HEK293T (cell line): ENCODE measurements around the gene ELMOD3.

Experiments
- CTCF ChIA-PET: fragments of 350-600 bp; formaldehyde crosslinking; extraction: SDS; loops from one replicate; lab custom pipeline; 2021; ENCODE audit warnings: antibody characterized with exemption, inconsistent platforms; lab: Yijun Ruan, JAX
- POLR2A ChIA-PET: fragments of 350-600 bp; formaldehyde crosslinking; extraction: SDS; loops from one replicate; lab custom pipeline; 2020; ENCODE audit warnings: antibody characterized with exemption, inconsistent platforms; lab: Yijun Ruan, JAX
- DNase-seq: peaks from one replicate; pipeline ENCODE4 v3.0.0; 2012; ENCODE audit warnings: mixed read lengths; ENCODE audit errors: extremely low spot score
- ARNT ChIP-seq: fragments of 450-650 bp; IDR thresholded peaks from 2 replicates; pipeline ENCODE4 v1.6.1; 2017; ENCODE audit warnings: mild to moderate bottlenecking
- BHLHE40 ChIP-seq: fragments of 450-650 bp; IDR thresholded peaks from 2 replicates; pipeline ENCODE4 v1.6.1; 2016; ENCODE audit warnings: mild to moderate bottlenecking, moderate library complexity, borderline replicate concordance
- CTBP1 ChIP-seq: fragments of 450-650 bp; IDR thresholded peaks from 2 replicates; pipeline ENCODE4 v1.6.1; 2016; ENCODE audit warnings: borderline replicate concordance
- ELF4 ChIP-seq: fragments of 450-650 bp; IDR thresholded peaks from 2 replicates; pipeline ENCODE4 v1.6.1; 2017; ENCODE audit warnings: antibody characterized with exemption
- FOXA1 ChIP-seq: fragments of 450-650 bp; IDR thresholded peaks from 2 replicates; pipeline ENCODE4 v1.6.1; 2016; ENCODE audit warnings: mild to moderate bottlenecking
- FOXK2 ChIP-seq: fragments of 450-650 bp; IDR thresholded peaks from 2 replicates; pipeline ENCODE4 v1.6.1; 2016; ENCODE audit warnings: mild to moderate bottlenecking
- FOXM1 ChIP-seq: fragments of 450-650 bp; IDR thresholded peaks from 2 replicates; pipeline ENCODE4 v1.6.1; 2017; ENCODE audit warnings: mild to moderate bottlenecking, borderline replicate concordance
- HDGF ChIP-seq: fragments of 450-650 bp; IDR thresholded peaks from 2 replicates; pipeline ENCODE4 v1.6.1; 2017; ENCODE audit warnings: antibody characterized with exemption, borderline replicate concordance
- L3MBTL2 ChIP-seq: fragments of 450-650 bp; conservative IDR thresholded peaks from 2 replicates; pipeline ENCODE4 v1.6.1; 2016; ENCODE audit warnings: mild to moderate bottlenecking
- LEF1 ChIP-seq: fragments of 450-650 bp; IDR thresholded peaks from 2 replicates; pipeline ENCODE4 v1.6.1; 2017; ENCODE audit warnings: mild to moderate bottlenecking, borderline replicate concordance
- NFRKB ChIP-seq: fragments of 450-650 bp; IDR thresholded peaks from 2 replicates; pipeline ENCODE4 v1.6.1; 2016; ENCODE audit warnings: mild to moderate bottlenecking, moderate library complexity
- PKNOX1 ChIP-seq: fragments of 450-650 bp; IDR thresholded peaks from 2 replicates; pipeline ENCODE4 v1.6.1; 2016
- SP1 ChIP-seq: fragments of 450-650 bp; IDR thresholded peaks from 2 replicates; pipeline ENCODE4 v1.6.1; 2017
- SUZ12 ChIP-seq: fragments of 450-650 bp; IDR thresholded peaks from 2 replicates; pipeline ENCODE4 v1.6.1; 2016; ENCODE audit warnings: mild to moderate bottlenecking
- TARDBP ChIP-seq: fragments of 450-650 bp; IDR thresholded peaks from 2 replicates; pipeline ENCODE4 v1.6.1; 2016
- ZNF384 ChIP-seq: fragments of 450-650 bp; IDR thresholded peaks from 2 replicates; pipeline ENCODE4 v1.6.1; 2016

ELMOD3 gene

GRCh38 chr2:85425588-85425987, 71.0 kb downstream of the ELMOD3 start:
- ChIA-PET POLR2A (no interaction called here), CTCF (no interaction called here)

GRCh38 chr2:85427300-85427835, 72.8 kb downstream of the ELMOD3 start:
- ChIA-PET CTCF (interaction anchor here (0.9 kb wide), 1 partner anchor 121 kb away, joined by 3 read pairs; no protein-coding TSS in a partner anchor), POLR2A (interaction anchor here (1.1 to 3.2 kb wide), 6 partner anchors 8 to 134 kb away, joined by 3 to 27 read pairs (median 8); partner anchors contain the start of genes GGCX, MAT2A and SH2D6)
- no peak for DNase-seq
- no peak for TF ChIP-seq BHLHE40
- TF ChIP-seq SUZ12: no peak
- no peak for TF ChIP-seq LEF1
- TF ChIP-seq L3MBTL2: no peak
- no peak for TF ChIP-seq FOXM1
- TF ChIP-seq NFRKB: no peak
- TF ChIP-seq ELF4: no peak
- TF ChIP-seq FOXK2: no peak
- TF ChIP-seq ZNF384: no peak
- TF ChIP-seq CTBP1: no peak
- TF ChIP-seq SP1: no peak
- TF ChIP-seq ARNT: no peak
- no peak for TF ChIP-seq TARDBP
- TF ChIP-seq FOXA1: no peak
- TF ChIP-seq HDGF: no peak

More at GRCh38 chr2:85425588-85425987, 71.0 kb downstream of the ELMOD3 start:
- DNase-seq: no peak
- TF ChIP-seq FOXK2 (no peak), PKNOX1 (no peak), CTBP1 (no peak), FOXA1 (no peak), HDGF (no peak), TARDBP (no peak), FOXM1 (no peak), NFRKB (no peak), ZNF384 (no peak), SUZ12 (no peak), LEF1 (no peak), ELF4 (no peak), L3MBTL2 (no peak)

- CTCF ChIA-PET: interaction anchor here (0.7 to 1.7 kb wide), 4 partner anchors 9 to 124 kb away, joined by 3 to 5 read pairs (median 4); no protein-coding TSS in a partner anchor
- DNase-seq: no peak
- POLR2A ChIA-PET: interaction anchor here (1.1 to 3.2 kb wide), 6 partner anchors 9 to 132 kb away, joined by 3 to 27 read pairs (median 8); partner anchors contain the start of genes GGCX, MAT2A and SH2D6
- TF ChIP-seq FOXM1: no peak
- TF ChIP-seq ELF4: no peak
- TF ChIP-seq BHLHE40: no peak
- TF ChIP-seq FOXK2: no peak
- no peak for TF ChIP-seq CTBP1
- TF ChIP-seq NFRKB: no peak
- TF ChIP-seq PKNOX1: no peak
Measured at GRCh38 chr2:85428343-85428881, 73.8 kb downstream of the ELMOD3 start.

GRCh38 chr2:85429213-85429923, 74.8 kb downstream of the ELMOD3 start:
- no peak for DNase-seq
- POLR2A ChIA-PET: interaction anchor here (1.9 to 3.2 kb wide), 5 partner anchors 9 to 117 kb away, joined by 8 to 27 read pairs (median 11); partner anchors contain the start of genes MAT2A and SH2D6
- TF ChIP-seq FOXA1 (no peak), LEF1 (no peak), BHLHE40 (no peak), ARNT (no peak), HDGF (no peak), CTBP1 (no peak)
- CTCF ChIA-PET: interaction anchor here (0.7 to 1.7 kb wide), 3 partner anchors 10 to 123 kb away, joined by 4 to 5 read pairs (median 4); no protein-coding TSS in a partner anchor

GRCh38 chr2:85429924-85430289, 75.3 kb downstream of the ELMOD3 start:
- TF ChIP-seq PKNOX1: no peak
- TF ChIP-seq L3MBTL2: no peak
- no peak for TF ChIP-seq FOXA1
- TF ChIP-seq FOXM1: no peak
- no peak for TF ChIP-seq SP1
- no peak for TF ChIP-seq NFRKB
- TF ChIP-seq BHLHE40: no peak
- no peak for TF ChIP-seq LEF1
- no peak for TF ChIP-seq HDGF
- no peak for TF ChIP-seq TARDBP
- TF ChIP-seq ZNF384: no peak
- no peak for TF ChIP-seq CTBP1
- no peak for TF ChIP-seq FOXK2
- no peak for TF ChIP-seq ARNT
- TF ChIP-seq ELF4: no peak
- no peak for TF ChIP-seq SUZ12
- ChIA-PET POLR2A (interaction anchor here (1.9 to 3.2 kb wide), 4 partner anchors 8 to 116 kb away, joined by 9 to 27 read pairs (median 16); partner anchors contain the start of genes MAT2A and SH2D6), CTCF (interaction anchor here (0.7 to 1.6 kb wide), 2 partner anchors 10 to 15 kb away, joined by 4 read pairs; no protein-coding TSS in a partner anchor)
- DNase-seq: no peak
